Measurements from ENCODE around the gene ZNF775.
A peak's percentile ranks its signal among the peaks of the same experiment; 100 is the strongest.

The ZNF775 gene

DNA sequence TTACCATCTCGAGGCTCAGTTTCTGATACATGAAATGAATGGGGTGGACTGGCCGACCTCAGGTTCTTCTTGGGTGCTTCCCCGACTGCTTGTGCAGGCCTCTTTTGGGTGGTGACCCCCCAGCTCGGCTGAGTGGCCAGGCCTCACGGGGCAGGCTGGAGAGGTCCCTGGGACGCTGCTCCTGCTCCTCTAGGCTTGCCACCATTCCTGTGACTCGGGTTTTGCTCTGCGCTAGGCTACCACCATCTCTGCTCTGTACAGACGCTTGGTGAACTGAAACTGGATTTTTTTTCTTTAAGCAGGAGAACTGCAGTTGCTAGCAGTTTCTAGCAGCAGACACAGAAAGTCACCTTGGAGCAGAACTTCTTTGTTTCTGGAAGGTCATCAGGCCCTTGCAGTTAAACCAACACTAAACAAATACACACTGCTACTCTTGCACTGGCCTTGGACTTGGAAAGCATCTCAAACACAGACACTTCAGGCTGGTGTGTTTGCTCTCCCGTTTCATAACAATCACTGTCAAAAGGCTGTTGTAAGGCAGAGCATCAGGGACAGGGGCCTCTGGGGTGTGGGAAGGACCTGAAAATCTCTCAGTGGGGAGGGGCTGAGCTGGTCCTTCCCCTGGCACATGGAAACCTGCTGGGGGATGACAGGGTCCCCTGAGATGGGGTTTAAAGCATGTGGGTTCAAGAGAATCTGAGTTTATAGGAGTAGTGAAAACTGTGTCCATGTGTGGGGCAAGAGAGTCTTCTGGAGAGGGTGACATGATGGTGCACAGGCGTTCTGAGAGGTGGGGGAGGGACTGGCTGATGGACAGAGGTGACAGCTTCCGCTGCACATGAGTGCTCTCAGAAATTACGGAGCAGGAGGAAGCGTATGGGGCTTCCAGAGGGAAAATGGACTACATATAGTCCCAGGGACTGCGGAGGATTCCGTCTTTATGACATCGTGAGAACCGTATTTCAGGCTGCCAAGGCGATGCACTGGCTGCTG is 36.3 kb downstream of the ZNF775 start:
- FAIRE-seq = no peak

DNA sequence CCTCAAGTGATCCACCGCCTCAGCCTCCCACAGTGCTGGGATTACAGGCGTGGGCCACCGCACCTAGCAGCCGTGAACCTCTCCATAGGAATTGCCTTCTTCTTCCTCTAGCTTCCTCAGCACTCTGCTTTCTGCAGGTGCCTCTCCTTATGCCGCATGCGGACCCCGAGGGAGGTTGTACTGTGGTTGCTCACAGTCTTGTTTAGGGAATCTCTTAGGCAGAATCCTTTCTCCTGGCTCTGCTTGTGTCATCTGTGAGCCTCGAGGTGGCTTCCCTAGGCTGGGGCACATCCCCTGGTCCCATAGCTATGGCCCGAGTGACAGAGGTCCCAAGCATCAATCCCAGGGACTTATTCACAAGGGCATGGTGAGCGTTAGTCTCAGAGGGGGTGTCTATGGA is 38.1 kb downstream of the ZNF775 start:
- FAIRE-seq = no peak

DNA sequence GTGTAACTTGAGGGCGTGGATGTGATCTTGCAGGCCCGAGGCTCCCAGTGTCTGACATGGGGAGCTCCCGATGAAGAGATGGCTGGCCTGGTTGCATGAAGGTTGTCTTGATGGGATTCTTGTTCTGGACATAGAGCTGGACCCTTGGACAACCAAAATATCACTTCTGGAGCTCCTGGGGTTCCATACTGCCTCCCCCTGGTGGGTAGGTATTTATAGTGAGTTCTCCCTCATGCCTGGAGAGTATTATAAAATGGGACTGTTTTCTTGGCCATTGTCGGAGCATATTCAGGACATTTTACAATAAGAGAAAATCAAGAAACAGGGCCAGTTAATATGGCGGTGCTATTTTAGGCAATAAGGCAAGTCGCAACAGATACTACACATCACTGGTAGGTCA is 38.7 kb downstream of the ZNF775 start:
- no peak for FAIRE-seq

DNA sequence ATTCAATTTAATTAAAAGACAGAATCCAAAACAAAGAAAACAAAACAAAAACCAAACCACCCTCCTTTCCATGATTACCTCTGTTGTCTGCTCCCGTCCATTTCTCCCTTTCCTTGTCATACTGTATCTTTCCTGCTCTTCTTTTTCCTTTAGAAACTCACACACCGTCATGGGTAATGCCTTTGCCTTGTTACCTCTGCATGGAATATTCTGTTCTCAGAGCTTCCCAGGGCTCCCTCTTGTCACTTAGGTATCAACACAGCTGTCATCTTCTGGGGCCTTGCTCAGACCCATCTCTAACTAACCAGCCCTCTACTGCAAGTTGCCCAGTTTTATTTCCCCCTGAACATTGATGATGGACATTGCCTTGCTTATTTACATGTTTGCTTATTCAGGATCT is 41.1 kb downstream of the ZNF775 start:
- no peak for FAIRE-seq

DNA sequence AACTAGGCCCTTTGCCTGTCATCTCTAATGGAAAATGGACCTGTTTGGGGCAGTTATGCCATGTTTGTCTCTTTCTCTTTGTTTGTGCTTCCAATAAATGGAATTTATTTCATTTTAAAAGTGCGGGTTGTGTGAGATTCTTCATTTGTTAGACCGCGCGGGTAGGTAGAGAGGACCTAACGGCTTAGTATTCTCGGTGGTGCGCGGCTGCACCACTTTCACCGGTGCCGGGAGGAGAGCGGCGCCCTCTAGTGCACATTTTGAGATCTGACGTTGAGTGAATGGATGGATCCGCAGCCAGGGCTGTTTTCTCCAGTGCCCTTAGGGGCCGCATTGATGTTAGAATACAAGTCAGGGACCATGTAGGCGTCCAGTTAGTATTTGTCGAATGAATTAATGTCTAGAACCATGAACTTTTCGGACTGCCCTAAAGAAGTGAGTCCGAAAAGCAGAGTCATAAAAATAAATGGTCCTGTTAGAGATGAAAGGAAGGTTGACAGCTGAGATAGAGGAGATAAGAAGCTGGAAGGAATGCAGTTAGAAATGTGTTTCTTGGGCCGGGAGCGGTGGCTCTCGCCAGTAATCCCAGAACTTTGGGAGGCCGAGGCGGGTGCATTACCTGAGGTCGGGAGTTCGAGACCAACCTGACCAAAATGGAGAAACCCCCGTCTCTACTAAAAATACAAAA is 42.0 kb downstream of the ZNF775 start:
- FAIRE-seq = peak; percentile 26

GRCh38 chr7:150421831-150422230 is 42.7 kb downstream of the ZNF775 start:
- no peak for FAIRE-seq

DNA sequence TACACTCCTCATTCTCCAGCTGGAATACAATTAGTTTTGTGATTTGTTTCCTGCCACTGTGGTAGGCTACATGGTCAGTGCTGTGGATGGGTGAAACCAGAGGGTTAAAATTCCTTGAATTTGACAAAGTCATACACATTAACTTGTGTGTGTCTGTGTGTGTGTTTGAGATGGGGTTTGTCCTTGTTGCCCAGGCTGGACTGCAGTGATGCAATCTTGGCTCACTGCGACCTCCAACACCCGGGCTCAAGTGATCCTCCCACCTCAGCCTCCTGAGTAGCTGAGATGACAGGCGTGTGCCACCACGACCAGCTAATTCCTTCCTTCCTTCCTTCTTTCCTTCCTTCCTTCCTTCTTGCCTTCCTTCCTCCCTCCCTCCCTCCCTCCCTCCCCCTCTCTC is 46.5 kb downstream of the ZNF775 start:
- FAIRE-seq = no peak

GRCh38 chr7:150428671-150429451 is 49.7 kb downstream of the ZNF775 start:
- no peak for FAIRE-seq

GRCh38 chr7:150429699-150430098 is 50.6 kb downstream of the ZNF775 start:
- FAIRE-seq = no peak

GRCh38 chr7:150430465-150431085 is 51.4 kb downstream of the ZNF775 start:
- FAIRE-seq = no peak

DNA sequence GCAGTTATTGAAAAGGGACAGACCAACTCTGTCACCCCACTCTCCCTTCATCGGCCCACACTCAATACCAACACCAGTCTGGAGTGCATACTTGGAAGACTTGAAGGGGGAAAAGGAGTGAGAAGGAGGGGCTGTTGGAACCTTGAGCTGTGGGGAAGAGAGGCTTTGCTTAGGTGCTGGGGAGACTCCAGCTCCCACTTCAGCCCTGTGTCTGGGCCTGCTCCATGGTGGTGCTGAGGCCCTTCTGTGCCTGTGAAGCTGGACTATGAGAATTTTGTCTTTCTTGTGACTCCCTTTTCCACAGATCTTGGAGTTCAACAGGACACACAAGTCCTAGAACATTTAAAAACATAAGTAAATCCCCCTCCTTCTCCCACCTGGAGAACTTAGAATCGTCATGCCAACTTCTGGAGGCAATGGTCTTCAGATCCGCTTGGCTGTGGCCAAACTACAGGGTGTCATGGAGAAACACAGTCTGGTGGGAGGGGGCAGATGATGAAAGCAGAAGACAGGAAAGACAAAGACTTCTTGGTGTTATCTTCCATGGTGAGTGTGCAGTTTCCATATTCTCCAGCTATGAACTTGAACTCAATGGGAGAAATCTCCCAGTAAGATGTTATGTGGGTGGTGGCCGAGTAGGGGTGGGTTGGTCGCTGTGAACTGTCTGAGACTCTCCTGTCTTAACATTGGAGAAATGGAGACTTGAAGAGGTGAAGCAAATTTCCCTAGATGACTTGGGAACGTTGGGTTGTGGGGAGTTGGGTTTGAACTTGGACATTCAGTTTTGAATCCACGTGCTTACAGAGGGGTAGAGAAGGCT is 52.9 kb downstream of the ZNF775 start:
- no peak for FAIRE-seq

DNA sequence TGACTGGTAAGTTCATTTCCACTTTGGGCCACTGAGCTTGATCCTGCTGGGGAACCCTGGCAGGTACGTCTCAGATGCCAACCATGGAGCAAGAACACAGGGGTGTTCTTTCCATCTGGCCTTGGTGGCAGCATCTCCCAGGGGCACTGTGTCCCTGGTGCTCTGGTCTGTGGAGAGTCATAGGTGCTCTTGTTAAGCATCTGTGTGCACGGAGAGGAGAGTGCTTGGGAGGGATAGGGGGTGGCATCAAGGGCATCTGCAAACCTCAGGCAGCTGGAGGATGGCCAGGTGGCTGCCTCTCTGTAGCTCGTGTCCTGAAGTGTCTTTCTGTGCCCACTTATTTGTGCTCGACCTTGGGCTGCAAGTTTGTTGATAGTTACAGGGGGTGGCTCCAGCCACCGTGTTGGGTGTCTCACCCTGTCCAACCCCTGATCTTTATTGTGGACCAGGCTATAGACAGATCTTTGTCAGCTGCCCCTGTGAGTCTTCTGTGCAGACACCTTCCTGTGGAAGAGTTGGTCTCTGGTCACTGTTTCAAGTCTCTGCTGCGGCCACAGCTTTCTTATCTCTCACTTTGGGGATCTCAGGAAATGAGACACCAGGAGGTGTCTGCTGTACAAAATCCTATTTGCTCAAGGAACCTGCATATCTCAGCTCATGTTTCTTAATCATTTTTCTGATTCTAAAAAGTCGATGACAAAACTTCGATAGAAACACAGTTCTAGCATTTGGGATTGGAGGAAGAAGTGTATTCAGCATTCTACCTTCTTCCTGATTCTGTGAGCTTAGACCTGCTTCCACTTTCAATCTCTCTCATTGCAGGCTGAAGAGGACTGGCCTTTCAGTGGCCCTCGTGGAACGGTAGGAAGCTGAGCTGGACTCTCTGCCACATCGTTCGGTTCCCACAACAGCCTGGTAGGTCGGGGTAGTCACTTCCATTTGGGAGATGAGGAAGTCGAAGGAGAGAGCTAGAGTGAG is 54.1 kb downstream of the ZNF775 start:
- no peak for FAIRE-seq

DNA sequence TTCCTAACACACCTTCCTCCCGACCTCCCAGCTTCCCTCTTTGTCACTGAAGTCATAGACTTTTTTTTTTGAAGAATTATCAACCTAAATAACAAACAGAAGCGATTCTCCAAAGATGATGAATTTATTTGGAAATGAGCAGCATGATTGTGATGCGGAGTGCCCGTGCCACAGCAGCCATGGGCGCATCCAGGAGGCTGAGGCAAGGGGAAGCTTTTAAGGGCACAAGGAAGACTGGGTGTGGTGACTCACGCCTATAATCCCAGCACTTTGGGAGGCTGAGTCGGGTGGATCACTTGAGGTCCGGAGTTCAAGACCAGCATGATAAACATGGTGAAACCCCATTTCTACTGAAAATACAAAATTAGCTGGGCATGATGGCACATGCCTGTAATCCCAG is 55.1 kb downstream of the ZNF775 start:
- no peak for FAIRE-seq

DNA sequence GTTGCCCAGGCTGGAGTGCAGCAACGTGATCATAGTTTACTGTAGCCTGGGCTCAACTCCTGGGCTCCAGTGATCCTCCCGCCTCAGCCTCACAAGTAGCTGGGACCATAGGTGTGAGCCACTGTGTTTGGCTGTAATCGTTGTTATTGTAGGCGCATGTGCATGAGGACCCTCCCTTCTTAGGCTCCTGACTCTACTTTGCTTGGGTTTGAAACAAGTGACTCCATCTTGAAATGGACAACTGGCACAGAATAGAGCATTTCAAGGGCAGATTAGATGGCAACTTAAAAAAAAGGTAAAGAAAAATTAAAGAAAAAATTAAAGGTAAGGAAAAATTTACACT is 55.9 kb downstream of the ZNF775 start:
- FAIRE-seq = no peak

DNA sequence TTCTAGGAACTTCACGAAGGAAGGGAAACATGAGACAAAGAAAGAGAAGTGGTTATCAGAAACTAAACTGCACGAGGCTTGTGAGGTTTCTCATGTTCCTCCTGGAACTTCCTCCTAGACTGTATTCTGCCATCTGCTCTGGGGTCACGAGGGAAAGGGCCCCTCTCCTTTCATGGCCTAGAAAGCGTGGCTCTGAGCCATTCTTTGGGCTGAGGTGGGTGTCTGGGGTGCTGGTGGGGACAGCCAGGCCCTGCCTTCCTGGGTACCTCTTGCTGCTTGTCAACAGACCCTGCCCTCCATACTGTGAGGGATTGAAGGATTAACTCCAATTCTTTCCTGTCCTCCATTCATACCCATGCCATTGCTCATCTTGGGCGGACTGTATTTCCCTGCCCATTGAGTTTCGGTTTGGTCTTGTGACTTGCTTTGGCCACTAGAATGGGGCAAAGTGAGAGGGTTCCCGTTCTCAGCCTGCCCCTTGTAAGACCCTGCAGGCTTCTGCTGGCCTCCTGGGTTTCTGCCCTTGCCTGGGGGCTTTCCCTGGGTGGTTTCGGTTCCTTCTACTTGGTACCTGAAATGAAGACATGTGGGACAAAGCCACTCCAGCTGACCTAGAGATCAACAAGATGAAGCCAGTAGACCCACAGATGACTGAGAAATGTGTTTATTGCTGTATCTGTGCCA is 56.4 kb downstream of the ZNF775 start:
- FAIRE-seq = no peak

DNA sequence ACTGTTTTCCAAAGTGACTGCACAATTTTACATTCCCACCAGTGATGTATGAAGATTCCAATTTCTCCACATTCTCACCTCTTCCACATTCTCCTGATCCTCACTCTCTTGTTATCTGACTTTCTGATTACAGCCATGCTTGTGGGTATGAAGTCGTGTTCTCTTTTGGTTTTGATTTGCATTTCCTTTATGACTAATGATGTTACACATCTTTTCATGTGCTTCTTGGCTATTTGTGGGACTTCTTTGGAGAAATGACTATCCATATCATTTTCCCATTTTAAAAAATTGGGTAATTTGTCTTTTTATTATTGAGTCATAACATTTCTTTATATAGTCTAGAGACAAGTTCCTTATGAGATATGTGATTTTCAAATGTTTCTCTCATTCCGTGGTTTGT is 60.8 kb downstream of the ZNF775 start:
- FAIRE-seq = no peak

DNA sequence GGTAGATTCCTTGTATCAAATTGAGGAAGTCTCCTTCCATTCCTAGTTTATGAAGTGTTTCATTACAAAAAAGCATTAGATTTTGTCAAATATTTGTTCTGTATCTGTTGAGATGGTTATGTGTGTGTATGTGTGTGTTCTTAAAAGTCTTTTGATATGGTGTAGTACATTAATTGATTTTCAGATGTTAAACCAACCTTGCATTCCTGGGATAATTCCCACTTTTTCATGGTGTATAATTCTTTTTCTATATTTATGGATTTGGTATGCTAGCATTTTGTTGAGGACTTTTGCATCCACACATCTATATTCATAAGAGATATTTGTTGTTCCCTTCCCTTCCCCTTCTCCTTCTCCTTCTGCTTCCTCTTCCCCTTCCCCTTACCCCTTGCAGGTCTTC is 62.4 kb downstream of the ZNF775 start:
- no peak for FAIRE-seq

DNA sequence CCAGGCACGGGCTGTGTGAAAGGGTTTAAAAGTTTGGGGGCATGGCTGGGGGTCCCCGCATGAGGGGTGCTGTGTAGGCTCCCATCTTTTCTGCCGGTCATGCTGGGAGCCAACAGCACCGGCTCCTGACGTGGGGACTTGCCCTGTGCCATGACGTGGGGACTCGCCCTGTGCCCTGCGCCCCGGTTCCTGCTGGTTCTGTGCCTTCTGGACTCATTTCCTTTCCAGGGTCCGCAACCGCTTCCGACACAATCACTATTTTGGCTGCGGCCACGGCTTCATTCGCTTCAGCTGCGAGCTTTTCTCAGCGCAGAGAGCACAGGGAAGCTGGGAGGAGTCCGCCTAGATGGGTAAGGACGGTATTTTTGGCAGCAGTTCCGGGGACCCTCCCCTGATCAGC is 63.7 kb downstream of the ZNF775 start:
- FAIRE-seq = no peak

DNA sequence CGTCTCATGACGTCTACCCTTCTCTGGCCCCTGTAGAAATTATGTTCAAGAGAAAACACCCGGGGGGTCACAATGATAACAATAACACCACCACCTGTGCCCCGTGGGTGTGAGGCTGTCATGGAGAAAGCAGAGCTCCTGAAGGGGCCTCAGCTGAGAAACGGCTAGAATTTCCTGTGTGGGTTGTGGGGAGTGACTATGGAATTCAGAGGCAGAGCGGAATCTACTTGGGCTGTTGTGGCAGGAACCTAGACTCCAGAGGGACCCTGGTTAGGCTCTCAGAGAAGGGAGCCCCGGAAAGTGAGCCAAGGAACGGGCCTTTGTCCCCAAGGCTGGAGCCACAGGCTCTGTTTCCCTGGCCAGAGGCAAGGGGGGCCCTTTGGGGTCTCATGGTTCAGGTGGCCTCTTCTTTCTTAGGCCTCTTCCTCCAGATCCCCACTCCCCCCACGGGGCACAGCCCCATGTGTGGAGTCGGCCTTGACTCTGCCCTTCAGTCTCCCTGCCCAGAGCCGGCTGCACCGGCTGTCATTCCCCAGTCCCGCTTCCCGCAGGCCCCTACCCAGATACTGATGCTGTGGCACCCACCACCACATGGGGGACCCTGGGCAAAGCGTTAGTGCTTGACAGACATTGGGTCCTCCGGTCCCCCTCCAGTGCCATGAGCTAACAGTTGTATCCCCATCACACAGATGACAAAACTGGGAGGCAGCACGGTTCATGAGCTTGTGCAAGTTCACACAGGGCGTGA is 64.8 kb downstream of the ZNF775 start:
- no peak for FAIRE-seq
